NCI-H748 (cell line): ENCODE results near the gene OR2W1.
A peak's percentile ranks its signal among the peaks of the same experiment; 100 is the strongest.

Experiments used
- DNase-seq: peaks from one replicate; lab custom pipeline; 2025; ENCODE audit not compliant: unreplicated experiment; lab: John Stamatoyannopoulos, UW

The OR2W1 gene

GRCh38 chr6:29045075-29045474, at the start of gene OR2W1:
TSS of gene OR2W1 (minus strand) at chr6:29045175. CDS start at chr6:29045175, 0 bp downstream.
- DNase-seq, result no peak

GRCh38 chr6:29092957-29093356, 48.0 kb upstream of the OR2W1 start:
- DNase-seq, result no peak

GRCh38 chr6:29087213-29087612, 42.2 kb upstream of the OR2W1 start, which contains the start of gene OR2B3:
TSS of gene OR2B3 (minus strand) at chr6:29087313. CDS start at chr6:29087248, 65 bp downstream.
- DNase-seq, result no peak

GRCh38 chr6:29082457-29082856, 37.5 kb upstream of the OR2W1 start:
- DNase-seq, result no peak

- no peak for DNase-seq
These were observed 36.3 kb upstream of the OR2W1 start for GRCh38 chr6:29081312-29081711.

GRCh38 chr6:29079203-29079602, 34.2 kb upstream of the OR2W1 start:
- no peak for DNase-seq

GRCh38 chr6:29071831-29072723, 27.1 kb upstream of the OR2W1 start:
- peak; percentile 61 for DNase-seq

- DNase-seq, result no peak
These were observed 6.7 kb upstream of the OR2W1 start for GRCh38 chr6:29051680-29052079.

- no peak for DNase-seq
These were observed 9.0 kb downstream of the OR2W1 start for GRCh38 chr6:29035951-29036350.

GRCh38 chr6:29028821-29029220, 16.2 kb downstream of the OR2W1 start:
- no peak for DNase-seq

- DNase-seq, result no peak
These were observed 18.9 kb downstream of the OR2W1 start for GRCh38 chr6:29025927-29026585.

- DNase-seq, result no peak
These were observed 23.5 kb downstream of the OR2W1 start for GRCh38 chr6:29021434-29021833.

- DNase-seq, result no peak
These were observed 25.3 kb downstream of the OR2W1 start for GRCh38 chr6:29019629-29020028.

- no peak for DNase-seq
These were observed 27.6 kb downstream of the OR2W1 start for GRCh38 chr6:29017428-29017802.

- DNase-seq, result peak; percentile 90
These were observed 28.2 kb downstream of the OR2W1 start for GRCh38 chr6:29016559-29017427.

GRCh38 chr6:29014729-29015608, 30.0 kb downstream of the OR2W1 start:
- no peak for DNase-seq

GRCh38 chr6:29011276-29011734, 33.7 kb downstream of the OR2W1 start:
- peak; percentile 97 for DNase-seq

- DNase-seq, result no peak
These were observed 35.6 kb downstream of the OR2W1 start for GRCh38 chr6:29009358-29009757.

- DNase-seq, result no peak
These were observed 36.9 kb downstream of the OR2W1 start for GRCh38 chr6:29008089-29008488.
